Measurements from ENCODE around the gene ACP6. TPM values are rescaled to one million over a fixed set of nuclear protein-coding genes. Genes with fewer than 3 reads are reported as not detected.

The ACP6 gene
- total and polyA plus RNA-seq, 10 of the 15 experiments (the other 5 are each of a cell fraction or from before 2014, with no cell fraction given), result 3.1 to 19.7 (median 9.4) TPM

DNA sequence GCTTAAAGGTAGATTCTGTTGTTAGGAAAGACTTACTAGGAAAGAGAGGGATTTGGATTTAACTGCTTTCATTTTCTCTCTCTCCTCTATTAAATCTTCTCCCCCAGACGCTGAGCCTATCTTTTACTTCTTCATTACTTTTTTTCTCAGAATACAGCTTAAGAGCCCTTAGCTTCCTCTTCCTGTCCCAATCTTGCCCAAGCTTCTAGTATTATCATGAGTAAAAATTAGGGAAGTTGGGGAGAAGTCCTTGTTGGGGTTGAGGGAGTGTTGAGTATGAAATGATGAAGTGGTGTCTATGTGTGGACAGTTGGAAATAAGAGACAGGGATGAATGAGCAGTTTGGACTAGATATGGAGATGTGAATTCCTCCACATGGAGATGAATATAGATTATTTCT is 35.0 kb downstream of the ACP6 start:
- no peaks in the 10 kb centered on the region for H3K79me2 ChIP-seq (ENCODE audit: control insufficient read depth, insufficient read depth, low read length)
- ATAC-seq (no peak), FAIRE-seq (no peak), DNase-seq (ENCODE audit: low read depth, low spot score) (no peak)
- H3K27ac ChIP-seq (ENCODE audit: control insufficient read depth, insufficient read depth), result no peak overlapping the region
- H2AFZ ChIP-seq (ENCODE audit: control insufficient read depth, low read depth, low read length), result no peak overlapping the region
- in situ Hi-C loops (cut with MboI) (loop anchor here (5.0 to 10.0 kb wide), 3 partner anchors 133 to 361 kb away; no protein-coding TSS in a partner anchor), intact Hi-C loops (cut with micrococcal nuclease; ENCODE audit: unreplicated experiment) (no loop called here)
- POLR2A ChIA-PET, result no interaction called here
- H3K4me2 ChIP-seq (ENCODE audit: control insufficient read depth, insufficient read depth), result no peak overlapping the region
- H3K9me3 ChIP-seq (replicated peaks; ENCODE audit: control insufficient read depth, insufficient read depth, low read length), result no peaks in the 10 kb centered on the region
- no peaks in the 10 kb centered on the region for H3K27me3 ChIP-seq (replicated peaks in 1 of 2; ENCODE audit: control insufficient read depth in 2 of 2, insufficient read depth in 2 of 2, low read length in 1 of 2)
- H4K20me1 ChIP-seq (ENCODE audit: control insufficient read depth, insufficient read depth), result no peaks in the 10 kb centered on the region
- CTCF ChIA-PET, result interaction anchor here (1.2 to 2.1 kb wide), 2 partner anchors 30 to 257 kb away, joined by 4 to 8 read pairs; no protein-coding TSS in a partner anchor
- no TSS peak for BruUV-seq (replicated peaks)
- 0% methylated on average over 1 of the region's 1 CpG for WGBS (ENCODE audit: insufficient coverage, insufficient replicate concordance, low lambda C conversion rate, missing lambda C conversion rate)
- H3K4me1 ChIP-seq (ENCODE audit: control insufficient read depth, insufficient read depth, low read length), result no peaks in the 10 kb centered on the region
- RAD21 ChIA-PET (ENCODE audit: unreplicated experiment), result no interaction called here
- SMC1A ChIA-PET (ENCODE audit: uncharacterized antibody, unreplicated experiment), result interaction anchor here (1.6 kb wide), 1 partner anchor 258 kb away, joined by 4 read pairs; no protein-coding TSS in a partner anchor
- TF ChIP-seq STAT3 (IDR thresholded peaks at IDR 0.05; ENCODE audit: low read depth, low read length), result no peak
- TF ChIP-seq GABPA (IDR thresholded peaks at IDR 0.05; ENCODE audit: low read depth), result no peak
- TF ChIP-seq BMI1 (IDR thresholded peaks at IDR 0.05; ENCODE audit: borderline replicate concordance), result no peak
- TF ChIP-seq, protein P1, sequence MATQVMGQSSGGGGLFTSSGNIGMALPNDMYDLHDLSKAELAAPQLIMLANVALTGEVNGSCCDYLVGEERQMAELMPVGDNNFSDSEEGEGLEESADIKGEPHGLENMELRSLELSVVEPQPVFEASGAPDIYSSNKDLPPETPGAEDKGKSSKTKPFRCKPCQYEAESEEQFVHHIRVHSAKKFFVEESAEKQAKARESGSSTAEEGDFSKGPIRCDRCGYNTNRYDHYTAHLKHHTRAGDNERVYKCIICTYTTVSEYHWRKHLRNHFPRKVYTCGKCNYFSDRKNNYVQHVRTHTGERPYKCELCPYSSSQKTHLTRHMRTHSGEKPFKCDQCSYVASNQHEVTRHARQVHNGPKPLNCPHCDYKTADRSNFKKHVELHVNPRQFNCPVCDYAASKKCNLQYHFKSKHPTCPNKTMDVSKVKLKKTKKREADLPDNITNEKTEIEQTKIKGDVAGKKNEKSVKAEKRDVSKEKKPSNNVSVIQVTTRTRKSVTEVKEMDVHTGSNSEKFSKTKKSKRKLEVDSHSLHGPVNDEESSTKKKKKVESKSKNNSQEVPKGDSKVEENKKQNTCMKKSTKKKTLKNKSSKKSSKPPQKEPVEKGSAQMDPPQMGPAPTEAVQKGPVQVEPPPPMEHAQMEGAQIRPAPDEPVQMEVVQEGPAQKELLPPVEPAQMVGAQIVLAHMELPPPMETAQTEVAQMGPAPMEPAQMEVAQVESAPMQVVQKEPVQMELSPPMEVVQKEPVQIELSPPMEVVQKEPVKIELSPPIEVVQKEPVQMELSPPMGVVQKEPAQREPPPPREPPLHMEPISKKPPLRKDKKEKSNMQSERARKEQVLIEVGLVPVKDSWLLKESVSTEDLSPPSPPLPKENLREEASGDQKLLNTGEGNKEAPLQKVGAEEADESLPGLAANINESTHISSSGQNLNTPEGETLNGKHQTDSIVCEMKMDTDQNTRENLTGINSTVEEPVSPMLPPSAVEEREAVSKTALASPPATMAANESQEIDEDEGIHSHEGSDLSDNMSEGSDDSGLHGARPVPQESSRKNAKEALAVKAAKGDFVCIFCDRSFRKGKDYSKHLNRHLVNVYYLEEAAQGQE (IDR thresholded peaks at IDR 0.05; ENCODE audit: low read depth, low read length), result no peak
- no peak overlapping the region for H3K9ac ChIP-seq (ENCODE audit: control insufficient read depth, insufficient read depth, low read length)
- H3K4me3 ChIP-seq, result no peak overlapping the region
- H3K36me3 ChIP-seq (ENCODE audit: control insufficient read depth in 2 of 2, insufficient read depth in 2 of 2, low read length in 1 of 2), result no peaks in the 10 kb centered on the region
